ENCODE data around the gene KIF13A.

- no peak for TF ChIP-seq CTCF (IDR thresholded peaks at IDR 0.05)
- no peak for TF ChIP-seq POLR2A (IDR thresholded peaks at IDR 0.05)
Measured at GRCh38 chr6:17938901-17939300, 48.5 kb downstream of the KIF13A start.
